ENCODE data around the gene NFYC.

- TF ChIP-seq EGR1 (IDR thresholded peaks at IDR 0.05; ENCODE audit: borderline replicate concordance, low read depth, low read length): no peak
- TF ChIP-seq SP1 (IDR thresholded peaks at IDR 0.05; ENCODE audit: low read depth, low read length): no peak
- no peak for TF ChIP-seq CEBPB (IDR thresholded peaks at IDR 0.05; ENCODE audit: low read depth, low read length)
- no peak for TF ChIP-seq CTCF (IDR thresholded peaks at IDR 0.05; ENCODE audit: control extremely low read depth in 1 of 3, insufficient read depth in 1 of 3, low read depth in 1 of 3, low read length in 3 of 3)
- no peak for TF ChIP-seq SRF (IDR thresholded peaks at IDR 0.05; ENCODE audit: low read depth, low read length)
- no peak for TF ChIP-seq POLR2A (IDR thresholded peaks at IDR 0.05; ENCODE audit: control extremely low read depth in 1 of 2, low read depth in 2 of 2, low read length in 2 of 2)
- no peak for TF ChIP-seq EP300 (IDR thresholded peaks at IDR 0.05; ENCODE audit: borderline replicate concordance in 1 of 2, low read depth in 2 of 2, low read length in 2 of 2)
- TF ChIP-seq CHD7 (IDR thresholded peaks at IDR 0.05; ENCODE audit: insufficient replicate concordance, low read length): no peak
- no peak for TF ChIP-seq MAFK (IDR thresholded peaks at IDR 0.05; ENCODE audit: low read depth, low read length)
- TF ChIP-seq KDM5A (IDR thresholded peaks at IDR 0.05; ENCODE audit: low read length): no peak
- TF ChIP-seq CHD1 (IDR thresholded peaks at IDR 0.05; ENCODE audit: low read depth, low read length): no peak
Observed at GRCh38 chr1:40777224-40777970, 85.9 kb downstream of the NFYC start.
